CD14-positive monocyte (primary cell): ENCODE measurements around the gene PCNT. TPM values are rescaled to one million over a fixed set of nuclear protein-coding genes. Genes with fewer than 3 reads are reported as not detected.

Source experiments
- DNase-seq, 3 donors: peaks; one replicate each; pipeline ENCODE4 v3.0.0-alpha.2; 2011 to 2022
- H2AFZ ChIP-seq: 2 replicates; pipeline ENCODE4 v1.6.0; 2012; ENCODE audit warnings: mild to moderate bottlenecking, low read depth, low read length, inconsistent platforms; ENCODE audit not compliant: insufficient read depth, poor library complexity, severe bottlenecking
- H3K27ac ChIP-seq, 2 donors: 1 replicate in 1 of 2; 2 replicates in 1 of 2; pipeline ENCODE4 v1.5.1; 2012 to 2013; ENCODE audit warnings: low read length in 2 of 2, control low read depth in 1 of 2, inconsistent platforms in 1 of 2, low read depth in 1 of 2, mild to moderate bottlenecking in 1 of 2
- H3K27me3 ChIP-seq, 2 donors: one replicate each; pipeline versions ENCODE4 v1.6.0 to v1.6.1; 2011 to 2013; ENCODE audit warnings: low read length in 2 of 2; ENCODE audit not compliant: control insufficient read depth in 2 of 2, insufficient read depth in 2 of 2
- H3K36me3 ChIP-seq, 2 donors: replicated peaks in 1 of 2; 1 replicate in 1 of 2; 2 replicates in 1 of 2; pipeline versions ENCODE4 v1.5.1 to v1.6.1; 2012 to 2013; ENCODE audit warnings: low read length in 2 of 2, control low read depth in 1 of 2, inconsistent platforms in 1 of 2, mild to moderate bottlenecking in 1 of 2; ENCODE audit not compliant: insufficient read depth in 2 of 2, control insufficient read depth in 1 of 2
- H3K4me1 ChIP-seq, 2 donors: 1 replicate in 1 of 2; 2 replicates in 1 of 2; pipeline versions ENCODE4 v1.5.1 to v1.6.1; 2012 to 2013; ENCODE audit warnings: low read length in 2 of 2, control low read depth in 1 of 2, inconsistent platforms in 1 of 2, mild to moderate bottlenecking in 1 of 2, moderate library complexity in 1 of 2; ENCODE audit not compliant: insufficient read depth in 2 of 2, control insufficient read depth in 1 of 2
- H3K4me2 ChIP-seq: replicated peaks from 2 replicates; pipeline ENCODE3; 2012; ENCODE audit warnings: low read length, moderate library complexity, mild to moderate bottlenecking; ENCODE audit not compliant: poor library complexity, severe bottlenecking; ENCODE audit errors: extremely low read depth
- H3K4me3 ChIP-seq, 3 experiments: fragments of 200-600 bp in 1 of 3; sonication (generic) in 1 of 3; replicated peaks in 1 of 3; 1 replicate in 2 of 3; 2 replicates in 1 of 3; pipeline ENCODE4 v1.5.1; 2011 to 2013; ENCODE audit warnings: low read length in 3 of 3, mild to moderate bottlenecking in 3 of 3, control low read depth in 2 of 3, low read depth in 2 of 3, inconsistent platforms in 1 of 3, moderate library complexity in 1 of 3
- H3K79me2 ChIP-seq: 2 replicates; pipeline ENCODE4 v1.6.0; 2012; ENCODE audit warnings: mild to moderate bottlenecking, control low read depth, inconsistent platforms, low read length, moderate library complexity; ENCODE audit not compliant: insufficient read depth
- H3K9ac ChIP-seq: 2 replicates; pipeline ENCODE4 v1.6.0; 2017; ENCODE audit warnings: low read length, mild to moderate bottlenecking; ENCODE audit not compliant: insufficient read depth, poor library complexity, severe bottlenecking
- H3K9me3 ChIP-seq, 2 donors: replicated peaks in 1 of 2; 1 replicate in 1 of 2; 2 replicates in 1 of 2; pipeline versions ENCODE4 v1.5.1 to v1.6.1; 2012 to 2013; ENCODE audit warnings: low read length in 2 of 2, control low read depth in 1 of 2; ENCODE audit not compliant: control insufficient read depth in 1 of 2, insufficient read depth in 1 of 2
- H4K20me1 ChIP-seq: 2 replicates; pipeline ENCODE4 v1.6.0; 2012; ENCODE audit warnings: mild to moderate bottlenecking, low read length, control low read depth, moderate library complexity; ENCODE audit not compliant: insufficient read depth
- H3K27ac Mint-ChIP-seq, 7 donors: one replicate each; pipeline ENCODE4 v1.8.0; 2020; ENCODE audit warnings: mild to moderate bottlenecking in 7 of 7, mixed read lengths in 7 of 7, moderate library complexity in 6 of 7, inconsistent platforms in 2 of 7
- H3K27me3 Mint-ChIP-seq, 3 donors: one replicate each; pipeline ENCODE4 v1.8.0; 2021 to 2022; ENCODE audit warnings: low read depth in 3 of 3, mild to moderate bottlenecking in 3 of 3, mixed read lengths in 3 of 3, moderate library complexity in 3 of 3, inconsistent platforms in 1 of 3
- H3K36me3 Mint-ChIP-seq, 2 donors: one replicate each; pipeline ENCODE4 v1.8.0; 2020; ENCODE audit warnings: mixed read lengths in 2 of 2, inconsistent platforms in 1 of 2, mild to moderate bottlenecking in 1 of 2
- H3K4me1 Mint-ChIP-seq: one replicate; pipeline ENCODE4 v1.8.0; 2020; ENCODE audit warnings: mild to moderate bottlenecking, mixed read lengths
- H3K4me3 Mint-ChIP-seq, 2 donors: one replicate each; pipeline ENCODE4 v1.8.0; 2020; ENCODE audit warnings: mild to moderate bottlenecking in 2 of 2, mixed read lengths in 2 of 2, moderate library complexity in 1 of 2
- H3K9me3 Mint-ChIP-seq, 7 donors: one replicate each; pipeline ENCODE4 v1.8.0; 2020 to 2022; ENCODE audit warnings: mixed read lengths in 7 of 7, mild to moderate bottlenecking in 6 of 7, moderate library complexity in 6 of 7, inconsistent platforms in 2 of 7
- CTCF ChIP-seq: fragments of 200-600 bp; IDR thresholded peaks from one replicate; pipeline ENCODE4 v1.8.0; 2022; ENCODE audit warnings: antibody characterized with exemption, mild to moderate bottlenecking
- WGBS: methylation state at CpG from one replicate; pipeline ENCODE4 v1.1.5; 2013; ENCODE audit warnings: missing lambda C conversion rate; ENCODE audit not compliant: insufficient coverage; 5-methylcytosine and 5-hydroxymethylcytosine counted together
- intact Hi-C, 2 donors: fragments of 100-400 bp; cut with micrococcal nuclease; formaldehyde crosslinking; loops; one replicate each; pipeline versions ENCODE4 v1.15.0 to v1.15.1; 2023
- polyA plus RNA-seq, 3 donors: library from polyadenylated mRNA; depleted of rRNA in 1 of 3; unstranded in 2 of 3; stranded (reverse) in 1 of 3; fragments of 300-500 nt in 2 of 3; fragments of >200 nt in 1 of 3; fragmentation: Illumina TruSeq in 2 of 3; gene quantifications; 1 replicate in 2 of 3; 2 replicates in 1 of 3; pipeline ENCODE4 v1.2.3, GENCODE V29; 2012 to 2021

The PCNT gene
- polyA plus RNA-seq, 3 donors, result 4.2 to 16.3 (median 5.1) TPM

- Histone ChIP-seq H3K4me2 (no peak overlapping the region), H3K27ac (peak overlapping the region in 1 of 2 donors; percentile 50), H3K79me2 (peaks cover 28% of the 10 kb centered on the region), H3K4me3 (no peak overlapping the region), H3K9me3 (peaks cover 0 to 3% of the 10 kb centered on the region in 2 donors), H3K9ac (peak overlapping the region; percentile 21), H2AFZ (no peak overlapping the region), H3K36me3 (peaks cover 47 to 66% of the 10 kb centered on the region in 2 donors), H3K4me1 (peaks cover 8 to 14% of the 10 kb centered on the region in 2 donors), H3K27me3 (no peaks in the 10 kb centered on the region), H4K20me1 (peaks cover 3% of the 10 kb centered on the region)
- H3K36me3 Mint-ChIP-seq, result peaks cover 46 to 78% of the 10 kb centered on the region in 2 donors
- DNase-seq, result no peak
- H3K27me3 Mint-ChIP-seq, result peaks cover 0 to 2% (median 0%) of the 10 kb centered on the region in 3 donors
- peaks cover 0 to 2% (median 0%) of the 10 kb centered on the region in 7 donors for H3K9me3 Mint-ChIP-seq
- intact Hi-C loops, result no loop called here
- no peak for TF ChIP-seq CTCF
- 20% methylated on average over 8 of the region's 11 CpGs for WGBS
- peaks cover 14% of the 10 kb centered on the region for H3K4me1 Mint-ChIP-seq
- peak overlapping the region in 5 of 7 donors; percentile 16 to 79 (median 56) for H3K27ac Mint-ChIP-seq
- no peak overlapping the region for H3K4me3 Mint-ChIP-seq
Measured at GRCh38 chr21:46368533-46369285, 44.8 kb downstream of the PCNT start.

GRCh38 chr21:46369520-46370235 lies 45.7 kb downstream of the PCNT start:
- TF ChIP-seq CTCF, result no peak
- DNase-seq, result no peak
- H4K20me1 ChIP-seq, result peaks cover 3% of the 10 kb centered on the region
- H3K4me3 Mint-ChIP-seq, result peak overlapping the region in 1 of 2 donors; percentile 48
- H2AFZ ChIP-seq, result no peak overlapping the region
- H3K27me3 Mint-ChIP-seq, result peaks cover 0 to 2% (median 0%) of the 10 kb centered on the region in 3 donors
- H3K36me3 Mint-ChIP-seq, result peaks cover 50 to 80% of the 10 kb centered on the region in 2 donors
- peaks cover 0 to 2% (median 0%) of the 10 kb centered on the region in 7 donors for H3K9me3 Mint-ChIP-seq
- peaks cover 39 to 65% of the 10 kb centered on the region in 2 donors for H3K36me3 ChIP-seq
- H3K4me1 ChIP-seq, result peaks cover 8 to 14% of the 10 kb centered on the region in 2 donors
- H3K9me3 ChIP-seq, result peaks cover 0 to 3% of the 10 kb centered on the region in 2 donors
- peak overlapping the region in 1 of 2 donors; percentile 50 for H3K27ac ChIP-seq
- no peak overlapping the region for H3K4me3 ChIP-seq
- intact Hi-C loops, result no loop called here
- peaks cover 14% of the 10 kb centered on the region for H3K4me1 Mint-ChIP-seq
- H3K79me2 ChIP-seq, result peaks cover 35% of the 10 kb centered on the region
- H3K27ac Mint-ChIP-seq, result peak overlapping the region in 3 of 7 donors; percentile 16 to 79 (median 78)
- H3K4me2 ChIP-seq, result peak overlapping the region; percentile 10
- 24% methylated on average over 19 of the region's 20 CpGs for WGBS
- H3K27me3 ChIP-seq, result no peaks in the 10 kb centered on the region
- peak overlapping the region; percentile 21 for H3K9ac ChIP-seq
